ENCODE data around the gene SUN2.

DNA sequence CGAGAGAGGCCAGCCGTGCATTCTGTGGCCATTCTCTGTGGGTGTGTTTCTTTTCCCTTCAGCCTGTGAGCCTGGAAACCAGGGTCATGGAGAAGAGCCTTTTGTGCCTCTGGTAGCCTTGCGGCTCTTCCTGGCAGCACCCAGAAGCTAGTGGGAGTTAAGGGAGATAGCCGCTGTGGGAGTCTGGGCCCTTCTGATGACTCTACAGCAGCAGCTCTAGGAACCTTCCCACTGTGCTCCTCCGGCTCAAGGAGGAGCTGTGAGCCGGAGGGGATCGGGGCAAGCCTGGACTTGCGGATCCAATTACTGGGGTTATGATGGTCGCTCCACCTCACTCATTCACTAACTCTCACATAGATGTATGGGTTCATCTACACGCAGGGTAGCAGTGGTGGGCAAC lies 39.5 kb downstream of the SUN2 start:
- TF ChIP-seq POLR2AphosphoS5 (IDR thresholded peaks at IDR 0.05; ENCODE audit: low read depth, low read length), result no peak
- TF ChIP-seq POLR2A (IDR thresholded peaks at IDR 0.05; ENCODE audit: low read depth, low read length), result no peak
